ENCODE data around the gene DLG2.

DNA sequence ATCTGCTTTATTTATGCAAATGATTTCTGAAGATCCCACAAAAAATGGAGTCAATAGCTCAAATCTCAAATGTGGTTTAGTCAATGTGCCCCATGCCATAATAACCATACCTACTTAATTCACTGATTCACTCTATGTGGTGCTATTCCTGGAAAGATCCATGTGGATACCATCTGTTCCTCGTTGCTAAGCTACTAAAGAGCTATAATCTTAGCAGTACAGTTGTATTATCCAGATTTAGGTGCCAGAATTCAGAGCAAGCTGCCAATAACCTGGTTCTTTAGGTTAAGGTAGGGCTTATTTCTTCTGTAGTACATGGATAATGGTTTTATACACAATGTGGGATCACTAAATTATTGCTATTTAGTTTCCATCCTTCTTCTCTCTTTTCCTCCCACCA is 1366.3 kb downstream of the DLG2 start:
- TF ChIP-seq CTCF (IDR thresholded peaks at IDR 0.05) (no peak), POLR2A (IDR thresholded peaks at IDR 0.05; ENCODE audit: low read depth) (no peak)
